GM19467 (cell line): ENCODE data around the gene KRT7.

Experiments used
- ATAC-seq: cut with Tn5 transposase; IDR thresholded peaks from one replicate; pipeline ENCODE4 v1.9.1; 2021; ENCODE audit warnings: mild to moderate bottlenecking, moderate library complexity; ENCODE audit not compliant: unreplicated experiment

KRT7 gene

DNA sequence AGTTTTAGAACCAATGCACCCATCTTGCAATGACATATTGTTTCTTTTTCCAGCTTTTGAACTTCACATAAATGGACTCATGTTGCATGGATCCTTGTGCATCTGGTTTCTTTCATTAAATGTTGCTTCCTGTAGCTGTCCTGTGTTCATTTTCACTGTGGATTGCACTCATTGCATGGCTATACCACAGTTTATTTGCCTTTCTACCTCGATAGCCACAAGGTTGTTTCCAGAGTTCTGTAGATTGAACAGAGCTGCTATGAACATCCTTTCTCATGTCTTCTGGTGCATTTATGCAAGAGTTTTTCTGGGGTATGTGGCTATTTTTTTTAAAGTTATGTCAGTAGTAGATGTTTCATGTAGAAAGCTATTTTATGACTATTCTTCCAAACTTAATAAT is 61.8 kb downstream of the KRT7 start:
- no peak for ATAC-seq

- no peak for ATAC-seq
Observed at GRCh38 chr12:52295663-52296062, 62.6 kb downstream of the KRT7 start.

GRCh38 chr12:52296572-52297215 is 63.7 kb downstream of the KRT7 start:
- no peak for ATAC-seq
